K562 (cell line): ENCODE data around the gene AFF3. TPM values are rescaled to one million over a fixed set of nuclear protein-coding genes. Genes with fewer than 3 reads are reported as not detected.

Experiments
- ESRRA ChIP-seq: fragments of 450-650 bp; IDR thresholded peaks from 2 replicates; pipeline ENCODE4 v1.6.1; 2014; ENCODE audit warnings: low read depth, mild to moderate bottlenecking, moderate library complexity, borderline replicate concordance
- HDAC1 ChIP-seq, 2 experiments: fragments of 450-650 bp; IDR thresholded peaks; 2 replicates each; pipeline ENCODE4 v1.6.1; 2016 to 2017; ENCODE audit warnings: inconsistent platforms in 1 of 2, mild to moderate bottlenecking in 1 of 2, moderate library complexity in 1 of 2
- RBM34 ChIP-seq: fragments of 200-400 bp; formaldehyde crosslinking; IDR thresholded peaks from 2 replicates; pipeline ENCODE4 v1.6.1; 2018; ENCODE audit warnings: low read length, borderline replicate concordance; ENCODE audit not compliant: insufficient read depth
- TEAD1 ChIP-seq, 2 experiments: fragments of 450-650 bp in 1 of 2; sonication (generic) in 1 of 2; formaldehyde crosslinking; IDR thresholded peaks; 2 replicates each; pipeline versions ENCODE4 v1.4.0 to v1.8.0; 2020 to 2022; ENCODE audit warnings: mild to moderate bottlenecking in 2 of 2, missing genetic modification reagents in 1 of 2
- TOE1 ChIP-seq, 2 experiments: fragments of 450-650 bp in 1 of 2; sonication (generic) in 1 of 2; formaldehyde crosslinking in 1 of 2; IDR thresholded peaks; 2 replicates each; pipeline versions ENCODE4 v1.7.1 to v1.8.0; 2016 to 2022; ENCODE audit warnings: borderline replicate concordance in 2 of 2, mild to moderate bottlenecking in 2 of 2, antibody characterized with exemption in 1 of 2, inconsistent platforms in 1 of 2, low read depth in 1 of 2, missing genetic modification reagents in 1 of 2, moderate library complexity in 1 of 2
- ZNF146 ChIP-seq: IDR thresholded peaks from one replicate; pipeline ENCODE4 v1.6.1; 2018; ENCODE audit warnings: missing compliant biosample characterization; ENCODE audit not compliant: unreplicated experiment
- ZNF407 ChIP-seq: fragments of 450-650 bp; IDR thresholded peaks from 2 replicates; pipeline ENCODE4 v1.6.1; 2016; ENCODE audit warnings: low read depth
- polyA plus RNA-seq, 8 experiments: library from polyadenylated mRNA; depleted of rRNA in 4 of 8; stranded (reverse) in 5 of 8; unstranded in 3 of 8; fragments of >200 nt; fragmentation: Nextera tagmentation in 2 of 8; fragmentation: Illumina TruSeq in 1 of 8; extraction: Ambion mirVana in 2 of 8; extraction: Trizol in 1 of 8; gene quantifications; 2 replicates each; pipeline versions ENCODE4 v1.2.1 to v1.2.3, GENCODE V29; 2011 to 2014; ENCODE audit warnings: inconsistent platforms in 1 of 8, missing spikeins in 1 of 8
- total RNA-seq, 7 experiments: library from RNA; depleted of rRNA in 6 of 7; stranded (reverse); fragments of >200 nt in 6 of 7; fragmentation: Illumina TruSeq in 2 of 7; extraction: Trizol in 2 of 7; gene quantifications; 2 replicates each; pipeline versions ENCODE4 v1.2.1 to v1.2.3, GENCODE V29; 2011 to 2021; ENCODE audit warnings: low replicate concordance in 1 of 7
- TF ChIP-seq, protein P1 (sequence below), 2 experiments: fragments of 450-650 bp in 1 of 2; sonication (generic) in 1 of 2; formaldehyde crosslinking in 1 of 2; IDR thresholded peaks; 2 replicates each; pipeline versions ENCODE4 v1.7.1 to v1.9.0; 2016 to 2022; ENCODE audit warnings: inconsistent platforms in 1 of 2, mild to moderate bottlenecking in 1 of 2, missing genetic modification reagents in 1 of 2

Gene AFF3
- total and polyA plus RNA-seq, 9 of the 15 experiments (the other 6 are each of a cell fraction or from before 2014, with no cell fraction given), result 0.02 to 0.11 TPM; not detected in 7

GRCh38 chr2:99771681-99772333, 370.6 kb downstream of the AFF3 start (continued):
- no peak for TF ChIP-seq ZNF407
- TF ChIP-seq ESRRA, result peak; percentile 79
- peak in 1 of 2 experiments; percentile 91; a peak in 2 of 4 replicates for TF ChIP-seq HDAC1 (IDR thresholded peaks at IDR 0.05)
- TF ChIP-seq TEAD1 (CRISPR knock-in tag; IDR thresholded peaks at IDR 0.05), result peak; percentile 49 to 63; a peak in 1 of 4 replicates
- TF ChIP-seq, protein P1, sequence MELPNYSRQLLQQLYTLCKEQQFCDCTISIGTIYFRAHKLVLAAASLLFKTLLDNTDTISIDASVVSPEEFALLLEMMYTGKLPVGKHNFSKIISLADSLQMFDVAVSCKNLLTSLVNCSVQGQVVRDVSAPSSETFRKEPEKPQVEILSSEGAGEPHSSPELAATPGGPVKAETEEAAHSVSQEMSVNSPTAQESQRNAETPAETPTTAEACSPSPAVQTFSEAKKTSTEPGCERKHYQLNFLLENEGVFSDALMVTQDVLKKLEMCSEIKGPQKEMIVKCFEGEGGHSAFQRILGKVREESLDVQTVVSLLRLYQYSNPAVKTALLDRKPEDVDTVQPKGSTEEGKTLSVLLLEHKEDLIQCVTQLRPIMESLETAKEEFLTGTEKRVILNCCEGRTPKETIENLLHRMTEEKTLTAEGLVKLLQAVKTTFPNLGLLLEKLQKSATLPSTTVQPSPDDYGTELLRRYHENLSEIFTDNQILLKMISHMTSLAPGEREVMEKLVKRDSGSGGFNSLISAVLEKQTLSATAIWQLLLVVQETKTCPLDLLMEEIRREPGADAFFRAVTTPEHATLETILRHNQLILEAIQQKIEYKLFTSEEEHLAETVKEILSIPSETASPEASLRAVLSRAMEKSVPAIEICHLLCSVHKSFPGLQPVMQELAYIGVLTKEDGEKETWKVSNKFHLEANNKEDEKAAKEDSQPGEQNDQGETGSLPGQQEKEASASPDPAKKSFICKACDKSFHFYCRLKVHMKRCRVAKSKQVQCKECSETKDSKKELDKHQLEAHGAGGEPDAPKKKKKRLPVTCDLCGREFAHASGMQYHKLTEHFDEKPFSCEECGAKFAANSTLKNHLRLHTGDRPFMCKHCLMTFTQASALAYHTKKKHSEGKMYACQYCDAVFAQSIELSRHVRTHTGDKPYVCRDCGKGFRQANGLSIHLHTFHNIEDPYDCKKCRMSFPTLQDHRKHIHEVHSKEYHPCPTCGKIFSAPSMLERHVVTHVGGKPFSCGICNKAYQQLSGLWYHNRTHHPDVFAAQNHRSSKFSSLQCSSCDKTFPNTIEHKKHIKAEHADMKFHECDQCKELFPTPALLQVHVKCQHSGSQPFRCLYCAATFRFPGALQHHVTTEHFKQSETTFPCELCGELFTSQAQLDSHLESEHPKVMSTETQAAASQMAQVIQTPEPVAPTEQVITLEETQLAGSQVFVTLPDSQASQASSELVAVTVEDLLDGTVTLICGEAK (IDR thresholded peaks at IDR 0.05), result peak; percentile 80
- TF ChIP-seq, protein P1 (CRISPR knock-in tag; IDR thresholded peaks at IDR 0.05), result no peak
- TF ChIP-seq TOE1 (IDR thresholded peaks at IDR 0.05; ENCODE audit: borderline replicate concordance), result peak; percentile 32; the same call in 1 of the 2 replicates
- TF ChIP-seq TOE1 (CRISPR knock-in tag; IDR thresholded peaks at IDR 0.05; ENCODE audit: borderline replicate concordance, low read depth), result no peak
- TF ChIP-seq ZNF146 (CRISPR knock-in tag), result no peak
- TF ChIP-seq RBM34, result no peak
